Activated CD8-positive, alpha-beta memory T cell treated with anti-CD3 and anti-CD28 coated beads, Interleukin-2, amount 50 U/mL, for 48 hours (primary cell): ENCODE results near the gene AGBL1.

Experiments
- DNase-seq: peaks from one replicate; pipeline ENCODE4 v3.0.0-alpha.2; 2020

AGBL1 gene

GRCh38 chr15:86903642-86904421, 824.2 kb downstream of the AGBL1 start:
- DNase-seq, result no peak

GRCh38 chr15:86905625-86906256, 826.1 kb downstream of the AGBL1 start:
- DNase-seq, result no peak

GRCh38 chr15:86906376-86906775, 826.7 kb downstream of the AGBL1 start:
- DNase-seq, result no peak

GRCh38 chr15:86911022-86911421, 831.4 kb downstream of the AGBL1 start:
- DNase-seq, result no peak

GRCh38 chr15:86912661-86913060, 833.0 kb downstream of the AGBL1 start:
- no peak for DNase-seq

GRCh38 chr15:86915811-86916331, 836.2 kb downstream of the AGBL1 start:
- no peak for DNase-seq

- no peak for DNase-seq
These were observed 837.1 kb downstream of the AGBL1 start for GRCh38 chr15:86916671-86917360.

GRCh38 chr15:86917361-86917671, 837.6 kb downstream of the AGBL1 start:
- no peak for DNase-seq

GRCh38 chr15:86919581-86919980, 839.9 kb downstream of the AGBL1 start:
- no peak for DNase-seq

- no peak for DNase-seq
These were observed 849.8 kb downstream of the AGBL1 start for GRCh38 chr15:86929461-86929860.

- no peak for DNase-seq
These were observed 852.8 kb downstream of the AGBL1 start for GRCh38 chr15:86932456-86932855.

- no peak for DNase-seq
These were observed 856.2 kb downstream of the AGBL1 start for GRCh38 chr15:86935841-86936240.

- no peak for DNase-seq
These were observed 862.6 kb downstream of the AGBL1 start for GRCh38 chr15:86942285-86942684.

- DNase-seq, result no peak
These were observed 869.0 kb downstream of the AGBL1 start for GRCh38 chr15:86948719-86949118.

GRCh38 chr15:86959254-86959653, 879.6 kb downstream of the AGBL1 start:
- DNase-seq, result no peak

GRCh38 chr15:86961669-86962068, 882.0 kb downstream of the AGBL1 start:
- no peak for DNase-seq

- no peak for DNase-seq
These were observed 884.6 kb downstream of the AGBL1 start for GRCh38 chr15:86964271-86964670.

GRCh38 chr15:86968244-86968643, 888.6 kb downstream of the AGBL1 start:
- DNase-seq, result no peak

GRCh38 chr15:86969364-86969763, 889.7 kb downstream of the AGBL1 start:
- no peak for DNase-seq

- no peak for DNase-seq
These were observed 893.7 kb downstream of the AGBL1 start for GRCh38 chr15:86973284-86973844.

GRCh38 chr15:86988033-86988432, 908.4 kb downstream of the AGBL1 start:
- no peak for DNase-seq

GRCh38 chr15:87021751-87022150, 942.1 kb downstream of the AGBL1 start:
- no peak for DNase-seq

GRCh38 chr15:87031540-87032230, 952.0 kb downstream of the AGBL1 start:
- no peak for DNase-seq
